H9 (cell line): ENCODE results near the gene TMEFF2. TPM values are rescaled to one million over a fixed set of nuclear protein-coding genes. Genes with fewer than 3 reads are reported as not detected.

Source experiments
- DNase-seq: peaks from one replicate; pipeline ENCODE4 v3.0.0-alpha.2; 2017
- H2AFZ ChIP-seq: one replicate; pipeline ENCODE4 v1.6.1; 2013; ENCODE audit warnings: mild to moderate bottlenecking, low read length, control low read depth, moderate library complexity
- H2AK5ac ChIP-seq: 2 replicates; pipeline ENCODE4 v1.6.1; 2013; ENCODE audit warnings: low read length, control low read depth, mixed read lengths; ENCODE audit not compliant: insufficient read length
- H2BK120ac ChIP-seq: one replicate; pipeline ENCODE4 v1.6.1; 2013; ENCODE audit warnings: low read depth, mild to moderate bottlenecking, low read length, control low read depth, inconsistent platforms; ENCODE audit not compliant: poor library complexity, severe bottlenecking
- H2BK12ac ChIP-seq: 2 replicates; pipeline ENCODE4 v1.6.1; 2013; ENCODE audit warnings: low read length, control low read depth, mixed read lengths, low read depth; ENCODE audit not compliant: insufficient read length
- H2BK15ac ChIP-seq: 2 replicates; pipeline ENCODE4 v1.6.1; 2013; ENCODE audit warnings: low read depth, low read length, control low read depth
- H2BK20ac ChIP-seq: one replicate; pipeline ENCODE4 v1.6.1; 2013; ENCODE audit warnings: low read depth, mild to moderate bottlenecking, low read length, control low read depth, inconsistent platforms; ENCODE audit not compliant: poor library complexity, severe bottlenecking
- H2BK5ac ChIP-seq: 2 replicates; pipeline ENCODE4 v1.6.1; 2013; ENCODE audit warnings: low read length, control low read depth, mixed read lengths; ENCODE audit not compliant: insufficient read length
- H3K14ac ChIP-seq: 2 replicates; pipeline ENCODE4 v1.6.1; 2013; ENCODE audit warnings: low read length, control low read depth; ENCODE audit not compliant: insufficient read depth
- H3K18ac ChIP-seq: 2 replicates; pipeline ENCODE4 v1.6.1; 2013; ENCODE audit warnings: low read depth, mild to moderate bottlenecking, mixed read lengths, low read length, control low read depth; ENCODE audit not compliant: insufficient read length
- H3K23ac ChIP-seq: 2 replicates; pipeline ENCODE4 v1.6.1; 2013; ENCODE audit warnings: low read length, control low read depth, mixed read lengths, low read depth; ENCODE audit not compliant: insufficient read length
- H3K23me2 ChIP-seq: 2 replicates; pipeline ENCODE4 v1.6.1; 2013; ENCODE audit warnings: low read depth, mild to moderate bottlenecking, mixed read lengths, low read length, control low read depth; ENCODE audit not compliant: insufficient read length, poor library complexity, severe bottlenecking
- H3K27ac ChIP-seq: 2 replicates; pipeline ENCODE4 v1.5.1; 2013; ENCODE audit warnings: low read length, control low read depth, mixed read lengths, low read depth; ENCODE audit not compliant: insufficient read length
- H3K27me3 ChIP-seq: 2 replicates; pipeline ENCODE4 v1.6.1; 2013; ENCODE audit warnings: low read length, control low read depth, inconsistent platforms; ENCODE audit not compliant: insufficient read depth
- H3K4ac ChIP-seq: 2 replicates; pipeline ENCODE4 v1.6.1; 2013; ENCODE audit warnings: low read depth, mild to moderate bottlenecking, control low read depth, inconsistent platforms, low read length, moderate library complexity
- H3K4me1 ChIP-seq: 2 replicates; pipeline ENCODE4 v1.6.1; 2013; ENCODE audit warnings: low read length, control low read depth, inconsistent platforms; ENCODE audit not compliant: insufficient read depth
- H3K4me2 ChIP-seq: 2 replicates; pipeline ENCODE4 v1.6.1; 2013; ENCODE audit warnings: low read length, control low read depth, mixed read lengths; ENCODE audit not compliant: insufficient read length, insufficient read depth
- H3K56ac ChIP-seq: 2 replicates; pipeline ENCODE4 v1.6.1; 2013; ENCODE audit warnings: low read depth, mild to moderate bottlenecking, mixed read lengths, low read length, control low read depth; ENCODE audit not compliant: insufficient read length
- H3K79me1 ChIP-seq: 2 replicates; pipeline ENCODE4 v1.6.1; 2013; ENCODE audit warnings: low read depth, mild to moderate bottlenecking, moderate library complexity, low read length, control low read depth, inconsistent platforms; ENCODE audit not compliant: insufficient read depth, poor library complexity, severe bottlenecking
- H3K79me2 ChIP-seq: 2 replicates; pipeline ENCODE4 v1.6.1; 2013; ENCODE audit warnings: low read length, control low read depth, inconsistent platforms; ENCODE audit not compliant: insufficient read depth
- H3K9ac ChIP-seq: 2 replicates; pipeline ENCODE4 v1.6.1; 2013; ENCODE audit warnings: low read length, control low read depth, mixed read lengths; ENCODE audit not compliant: insufficient read length; ENCODE audit errors: extremely low read depth
- H3K9me3 ChIP-seq: one replicate; pipeline ENCODE4 v1.6.1; 2013; ENCODE audit warnings: low read depth, low read length, inconsistent platforms; ENCODE audit not compliant: control insufficient read depth
- H3T11ph ChIP-seq: one replicate; pipeline ENCODE4 v1.6.1; 2013; ENCODE audit warnings: mild to moderate bottlenecking, low read length, control low read depth, inconsistent platforms
- H4K20me1 ChIP-seq: one replicate; pipeline ENCODE4 v1.6.1; 2013; ENCODE audit not compliant: control insufficient read depth, insufficient read length, insufficient read depth
- H4K5ac ChIP-seq: 2 replicates; pipeline ENCODE4 v1.6.1; 2013; ENCODE audit warnings: low read depth, mild to moderate bottlenecking, mixed read lengths, low read length, control low read depth; ENCODE audit not compliant: insufficient read length
- H4K8ac ChIP-seq: replicated peaks from 2 replicates; pipeline ENCODE4 v1.6.1; 2013; ENCODE audit warnings: low read length, control low read depth, mixed read lengths, low read depth; ENCODE audit not compliant: insufficient read length
- H4K91ac ChIP-seq: 2 replicates; pipeline ENCODE4 v1.6.1; 2013; ENCODE audit warnings: low read depth, mild to moderate bottlenecking, moderate library complexity, mixed read lengths, low read length, control low read depth; ENCODE audit not compliant: insufficient read length
- H3K27ac Mint-ChIP-seq, 3 experiments: 2 replicates in 2 of 3; 3 replicates in 1 of 3; pipeline ENCODE4 v1.8.0; 2020 to 2021; ENCODE audit warnings: mixed read lengths in 3 of 3, mild to moderate bottlenecking in 1 of 3, moderate library complexity in 1 of 3
- H3K27me3 Mint-ChIP-seq: 2 replicates; pipeline ENCODE4 v1.8.0; 2021; ENCODE audit warnings: low read depth, mild to moderate bottlenecking, moderate library complexity, mixed read lengths
- H3K36me3 Mint-ChIP-seq, 3 experiments: 2 replicates in 2 of 3; 3 replicates in 1 of 3; pipeline ENCODE4 v1.8.0; 2020 to 2021; ENCODE audit warnings: low read depth in 3 of 3, mixed read lengths in 3 of 3; ENCODE audit not compliant: insufficient read depth in 1 of 3
- H3K4me1 Mint-ChIP-seq, 2 experiments: 2 replicates each; pipeline ENCODE4 v1.8.0; 2020; ENCODE audit warnings: mixed read lengths in 2 of 2
- H3K4me3 Mint-ChIP-seq, 2 experiments: 2 replicates in 1 of 2; 3 replicates in 1 of 2; pipeline ENCODE4 v1.8.0; 2020 to 2021; ENCODE audit warnings: mild to moderate bottlenecking in 2 of 2, mixed read lengths in 2 of 2, moderate library complexity in 1 of 2
- H3K9me3 Mint-ChIP-seq, 2 experiments: 2 replicates in 1 of 2; 3 replicates in 1 of 2; pipeline ENCODE4 v1.8.0; 2020; ENCODE audit warnings: mild to moderate bottlenecking in 2 of 2, mixed read lengths in 2 of 2, moderate library complexity in 1 of 2
- CTCF ChIP-seq: fragments of 200-600 bp; sonication (generic); conservative IDR thresholded peaks from 3 replicates; pipeline ENCODE4 v1.8.0; 2021; ENCODE audit warnings: antibody characterized with exemption, mild to moderate bottlenecking
- WGBS: extraction: QIAGEN DNeasy Blood & Tissue Kit; methylation state at CpG from one replicate; pipeline ENCODE4 v1.1.7; 2013; ENCODE audit warnings: missing lambda C conversion rate, low lambda C conversion rate, mixed read lengths; ENCODE audit not compliant: insufficient read length; ENCODE audit errors: extremely low coverage; 5-methylcytosine and 5-hydroxymethylcytosine counted together
- total RNA-seq: library from RNA; stranded (reverse); gene quantifications from 2 replicates; pipeline ENCODE4 v1.2.1, GENCODE V29; 2021

TMEFF2 gene
- total RNA-seq, 1 experiment from 2014 or later: 0.39 TPM

GRCh38 chr2:191929288-191929687 lies 265.4 kb downstream of the TMEFF2 start:
- no peaks in the 10 kb centered on the region for H4K20me1 ChIP-seq
- no peaks in the 10 kb centered on the region for H3K27me3 ChIP-seq
- no peak overlapping the region for H2BK12ac ChIP-seq
- H3T11ph ChIP-seq: no peak overlapping the region
- H2BK120ac ChIP-seq: no peak overlapping the region
- no peaks in the 10 kb centered on the region for H3K9me3 ChIP-seq
- H3K4me1 ChIP-seq: peaks cover 7% of the 10 kb centered on the region; the same call in 1 of the 2 replicates
- no peak overlapping the region for H2BK5ac ChIP-seq
- Mint-ChIP-seq H3K27ac (no peak overlapping the region), H3K4me3 (no peak overlapping the region), H3K9me3 (no peaks in the 10 kb centered on the region), H3K36me3 (no peaks in the 10 kb centered on the region; a peak in 1 of 7 replicates), H3K4me1 (peaks cover 30 to 31% of the 10 kb centered on the region in 2 experiments), H3K27me3 (peaks cover 1% of the 10 kb centered on the region; the same call in 1 of the 2 replicates)
- TF ChIP-seq CTCF: no peak
- no peak overlapping the region for H3K14ac ChIP-seq
- no peak overlapping the region for H4K5ac ChIP-seq
- H2AK5ac ChIP-seq: no peak overlapping the region
- H3K56ac ChIP-seq: no peak overlapping the region
- H4K8ac ChIP-seq: no peak overlapping the region
- no peak overlapping the region for H2BK20ac ChIP-seq
- H3K79me2 ChIP-seq: no peaks in the 10 kb centered on the region
- no peak overlapping the region for H3K23ac ChIP-seq
- no peak overlapping the region for H2BK15ac ChIP-seq
- H3K23me2 ChIP-seq: no peaks in the 10 kb centered on the region
- no peak overlapping the region for H3K9ac ChIP-seq
- no peak overlapping the region for H3K18ac ChIP-seq
- H3K4ac ChIP-seq: no peak overlapping the region
- H2AFZ ChIP-seq: no peak overlapping the region
- H3K4me2 ChIP-seq: no peak overlapping the region
- no peaks in the 10 kb centered on the region for H3K79me1 ChIP-seq
- no peak overlapping the region for H4K91ac ChIP-seq
- no peak overlapping the region for H3K27ac ChIP-seq
- DNase-seq: no peak
- WGBS: no CpG with 5 or more reads among the region's 4 CpGs
